HEK293 (cell line): ENCODE results near the gene CDKL5.

ENCODE experiments used
- CTCF ChIA-PET: fragments of 350-600 bp; formaldehyde crosslinking; extraction: SDS; loops from one replicate; lab custom pipeline; 2021; ENCODE audit warnings: antibody characterized with exemption; lab: Yijun Ruan, JAX
- POLR2A ChIA-PET: fragments of 300-600 bp; formaldehyde crosslinking; extraction: SDS; loops from one replicate; lab custom pipeline; 2020; ENCODE audit warnings: antibody characterized with exemption, inconsistent platforms; lab: Yijun Ruan, JAX
- H3K27ac ChIP-seq: fragments of 200-500 bp; sonication (Bioruptor generic); 2 replicates; pipeline ENCODE4 v1.5.1; 2014; ENCODE audit warnings: low read depth, low read length, control low read depth, inconsistent platforms; ENCODE audit errors: extremely low read depth
- H3K36me3 ChIP-seq, 2 experiments: fragments of 200-500 bp in 1 of 2; sonication (Bioruptor generic) in 1 of 2; 1 replicate in 1 of 2; 2 replicates in 1 of 2; pipeline ENCODE4 v1.5.1; 2014 to 2017; ENCODE audit warnings: inconsistent platforms in 2 of 2, low read length in 2 of 2; ENCODE audit not compliant: control insufficient read depth in 2 of 2, insufficient read depth in 1 of 2
- H3K4me1 ChIP-seq: fragments of 200-500 bp; sonication (Bioruptor generic); 2 replicates; pipeline ENCODE4 v1.5.1; 2014; ENCODE audit warnings: mild to moderate bottlenecking, low read length, inconsistent platforms; ENCODE audit not compliant: control insufficient read depth, insufficient read depth
- H3K4me3 ChIP-seq: 2 replicates; pipeline ENCODE4 v1.5.1; 2011; ENCODE audit warnings: low read depth, mild to moderate bottlenecking, control low read depth, low read length, moderate library complexity
- H3K9me3 ChIP-seq: fragments of 200-500 bp; sonication (Bioruptor generic); 2 replicates; pipeline ENCODE4 v1.5.1; 2014; ENCODE audit warnings: low read depth, low read length, inconsistent platforms; ENCODE audit not compliant: control insufficient read depth, insufficient read depth
- BCL11A ChIP-seq: fragments of 450-650 bp; formaldehyde crosslinking; IDR thresholded peaks from 2 replicates; pipeline ENCODE4 v1.5.1; 2016; ENCODE audit warnings: low read depth, missing biosample characterization, missing genetic modification characterization
- BCL11B ChIP-seq: fragments of 450-650 bp; formaldehyde crosslinking; IDR thresholded peaks from 2 replicates; pipeline ENCODE4 v1.5.1; 2016; ENCODE audit warnings: low read depth, missing biosample characterization, missing genetic modification characterization
- EGR2 ChIP-seq: fragments of 450-650 bp; formaldehyde crosslinking; IDR thresholded peaks from 2 replicates; pipeline ENCODE4 v1.5.1; 2016; ENCODE audit warnings: low read depth, missing biosample characterization, missing genetic modification characterization
- KLF16 ChIP-seq: fragments of 450-650 bp; formaldehyde crosslinking; IDR thresholded peaks from 2 replicates; pipeline ENCODE4 v1.5.1; 2017; ENCODE audit warnings: missing biosample characterization, missing genetic modification characterization
- KLF9 ChIP-seq: fragments of 450-650 bp; formaldehyde crosslinking; IDR thresholded peaks from 2 replicates; pipeline ENCODE4 v1.5.1; 2016; ENCODE audit warnings: missing biosample characterization, missing genetic modification characterization, low read depth
- MEIS1 ChIP-seq: sonication (generic); formaldehyde crosslinking; IDR thresholded peaks from 2 replicates; pipeline ENCODE4 v1.8.1; 2022; ENCODE audit warnings: missing genetic modification reagents, mild to moderate bottlenecking, borderline replicate concordance
- MYNN ChIP-seq: fragments of 450-650 bp; formaldehyde crosslinking; IDR thresholded peaks from 2 replicates; pipeline ENCODE4 v1.5.1; 2016; ENCODE audit warnings: missing biosample characterization, missing genetic modification characterization, borderline replicate concordance
- WT1 ChIP-seq: fragments of 450-650 bp; formaldehyde crosslinking; IDR thresholded peaks from 2 replicates; pipeline ENCODE4 v1.5.1; 2016; ENCODE audit warnings: missing biosample characterization, missing genetic modification characterization
- ZBTB10 ChIP-seq: fragments of 450-650 bp; formaldehyde crosslinking; IDR thresholded peaks from 2 replicates; pipeline ENCODE4 v1.5.1; 2016; ENCODE audit warnings: missing biosample characterization, missing genetic modification characterization
- ZFP69B ChIP-seq: fragments of 450-650 bp; formaldehyde crosslinking; IDR thresholded peaks from 2 replicates; pipeline ENCODE4 v1.5.1; 2016; ENCODE audit warnings: missing biosample characterization, missing genetic modification characterization
- ZNF10 ChIP-seq: fragments of 450-650 bp; formaldehyde crosslinking; IDR thresholded peaks from 2 replicates; pipeline ENCODE4 v1.5.1; 2017; ENCODE audit warnings: missing biosample characterization, missing genetic modification characterization
- ZNF239 ChIP-seq: fragments of 450-650 bp; formaldehyde crosslinking; IDR thresholded peaks from 2 replicates; pipeline ENCODE4 v1.5.1; 2016; ENCODE audit warnings: missing biosample characterization, missing genetic modification characterization
- ZNF362 ChIP-seq: fragments of 450-650 bp; formaldehyde crosslinking; IDR thresholded peaks from 2 replicates; pipeline ENCODE4 v1.5.1; 2016; ENCODE audit warnings: missing biosample characterization, missing genetic modification characterization
- ZNF404 ChIP-seq: fragments of 450-650 bp; formaldehyde crosslinking; IDR thresholded peaks from 2 replicates; pipeline ENCODE4 v1.5.1; 2017; ENCODE audit warnings: missing biosample characterization, missing genetic modification characterization
- ZNF423 ChIP-seq: fragments of 450-650 bp; formaldehyde crosslinking; IDR thresholded peaks from 2 replicates; pipeline ENCODE4 v1.5.1; 2016; ENCODE audit warnings: missing biosample characterization, missing genetic modification characterization
- ZNF473 ChIP-seq: fragments of 450-650 bp; formaldehyde crosslinking; IDR thresholded peaks from 2 replicates; pipeline ENCODE4 v1.5.1; 2017; ENCODE audit warnings: missing biosample characterization, missing genetic modification characterization
- ZNF48 ChIP-seq: fragments of 450-650 bp; formaldehyde crosslinking; IDR thresholded peaks from 2 replicates; pipeline ENCODE4 v1.5.1; 2016; ENCODE audit warnings: missing biosample characterization, missing genetic modification characterization
- ZNF510 ChIP-seq: fragments of 450-650 bp; formaldehyde crosslinking; IDR thresholded peaks from 2 replicates; pipeline ENCODE4 v1.5.1; 2018; ENCODE audit warnings: mild to moderate bottlenecking, missing genetic modification characterization, missing biosample characterization; ENCODE audit not compliant: insufficient replicate concordance
- ZNF530 ChIP-seq: fragments of 450-650 bp; formaldehyde crosslinking; IDR thresholded peaks from 2 replicates; pipeline ENCODE4 v1.5.1; 2016; ENCODE audit warnings: low read depth, missing biosample characterization, missing genetic modification characterization
- ZNF560 ChIP-seq: fragments of 450-650 bp; formaldehyde crosslinking; IDR thresholded peaks from 2 replicates; pipeline ENCODE4 v1.5.1; 2017; ENCODE audit warnings: missing biosample characterization, missing genetic modification characterization, borderline replicate concordance
- ZNF561 ChIP-seq: fragments of 450-650 bp; IDR thresholded peaks from 2 replicates; pipeline ENCODE4 v1.5.1; 2018; ENCODE audit warnings: missing biosample characterization, missing genetic modification characterization, borderline replicate concordance
- ZNF571 ChIP-seq: fragments of 450-650 bp; formaldehyde crosslinking; IDR thresholded peaks from 2 replicates; pipeline ENCODE4 v1.5.0; 2017; ENCODE audit warnings: missing biosample characterization, missing genetic modification characterization
- ZNF580 ChIP-seq: fragments of 450-650 bp; formaldehyde crosslinking; IDR thresholded peaks from 2 replicates; pipeline ENCODE4 v1.5.1; 2016; ENCODE audit warnings: missing biosample characterization, missing genetic modification characterization
- ZSCAN30 ChIP-seq: fragments of 450-650 bp; IDR thresholded peaks from 2 replicates; pipeline ENCODE4 v1.5.1; 2018; ENCODE audit warnings: missing biosample characterization, mild to moderate bottlenecking, missing genetic modification characterization, moderate library complexity
- TF ChIP-seq, protein P1 (sequence below): fragments of 450-650 bp; formaldehyde crosslinking; IDR thresholded peaks from 2 replicates; pipeline ENCODE4 v1.5.1; 2016; ENCODE audit warnings: missing biosample characterization, missing genetic modification characterization
- TF ChIP-seq, protein P2 (sequence below): fragments of 450-650 bp; formaldehyde crosslinking; IDR thresholded peaks from 2 replicates; pipeline ENCODE4 v1.5.1; 2016; ENCODE audit warnings: missing biosample characterization, missing genetic modification characterization, borderline replicate concordance

Gene CDKL5

DNA sequence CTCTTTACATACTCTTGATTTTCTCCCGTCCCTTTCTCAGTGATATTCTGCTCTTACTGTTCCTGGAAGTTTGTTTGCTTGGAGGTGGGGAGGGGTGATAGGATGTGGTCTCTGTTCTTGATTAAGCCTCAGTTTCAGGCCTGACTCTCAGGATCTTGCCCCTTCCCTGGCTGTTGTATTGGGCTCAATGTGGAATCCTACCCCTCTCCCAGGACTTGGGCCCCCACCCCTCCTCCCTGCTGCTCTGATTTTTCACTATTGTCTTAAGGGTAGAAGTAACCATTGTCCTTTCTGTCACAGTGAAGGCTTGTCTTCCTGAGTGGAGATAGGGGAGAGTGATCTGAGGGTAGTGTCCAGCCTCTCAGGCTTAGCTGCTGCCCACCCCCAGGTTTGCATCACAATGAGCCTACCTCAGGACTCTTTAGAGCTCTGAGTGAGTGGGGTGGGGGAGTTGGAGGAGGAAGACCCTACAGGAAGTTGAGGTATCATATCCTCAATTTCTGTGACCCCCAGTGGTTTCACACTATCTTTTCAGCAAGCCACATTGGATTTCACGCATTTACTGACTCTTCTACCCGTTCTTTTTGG lies 16.5 kb downstream of the CDKL5 start:
- ChIA-PET CTCF (no interaction called here), POLR2A (no interaction called here)
- H3K36me3 ChIP-seq = no peaks in the 10 kb centered on the region
- no peak overlapping the region for H3K4me3 ChIP-seq
- no peaks in the 10 kb centered on the region for H3K4me1 ChIP-seq
- TF ChIP-seq, protein P1, sequence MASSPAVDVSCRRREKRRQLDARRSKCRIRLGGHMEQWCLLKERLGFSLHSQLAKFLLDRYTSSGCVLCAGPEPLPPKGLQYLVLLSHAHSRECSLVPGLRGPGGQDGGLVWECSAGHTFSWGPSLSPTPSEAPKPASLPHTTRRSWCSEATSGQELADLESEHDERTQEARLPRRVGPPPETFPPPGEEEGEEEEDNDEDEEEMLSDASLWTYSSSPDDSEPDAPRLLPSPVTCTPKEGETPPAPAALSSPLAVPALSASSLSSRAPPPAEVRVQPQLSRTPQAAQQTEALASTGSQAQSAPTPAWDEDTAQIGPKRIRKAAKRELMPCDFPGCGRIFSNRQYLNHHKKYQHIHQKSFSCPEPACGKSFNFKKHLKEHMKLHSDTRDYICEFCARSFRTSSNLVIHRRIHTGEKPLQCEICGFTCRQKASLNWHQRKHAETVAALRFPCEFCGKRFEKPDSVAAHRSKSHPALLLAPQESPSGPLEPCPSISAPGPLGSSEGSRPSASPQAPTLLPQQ (tag by site-specific recombination) = no peak
- TF ChIP-seq EGR2 (tag by site-specific recombination) = no peak
- TF ChIP-seq MYNN (tag by site-specific recombination) = no peak
- no peak for TF ChIP-seq ZNF571 (tag by site-specific recombination)
- TF ChIP-seq ZNF423 (tag by site-specific recombination) = no peak
- no peak for TF ChIP-seq KLF9
- no peak for TF ChIP-seq KLF16
- no peak for TF ChIP-seq ZNF580
- TF ChIP-seq ZNF48 (tag by site-specific recombination) = no peak
- no peak for TF ChIP-seq BCL11B (tag by site-specific recombination)
- TF ChIP-seq, protein P2, sequence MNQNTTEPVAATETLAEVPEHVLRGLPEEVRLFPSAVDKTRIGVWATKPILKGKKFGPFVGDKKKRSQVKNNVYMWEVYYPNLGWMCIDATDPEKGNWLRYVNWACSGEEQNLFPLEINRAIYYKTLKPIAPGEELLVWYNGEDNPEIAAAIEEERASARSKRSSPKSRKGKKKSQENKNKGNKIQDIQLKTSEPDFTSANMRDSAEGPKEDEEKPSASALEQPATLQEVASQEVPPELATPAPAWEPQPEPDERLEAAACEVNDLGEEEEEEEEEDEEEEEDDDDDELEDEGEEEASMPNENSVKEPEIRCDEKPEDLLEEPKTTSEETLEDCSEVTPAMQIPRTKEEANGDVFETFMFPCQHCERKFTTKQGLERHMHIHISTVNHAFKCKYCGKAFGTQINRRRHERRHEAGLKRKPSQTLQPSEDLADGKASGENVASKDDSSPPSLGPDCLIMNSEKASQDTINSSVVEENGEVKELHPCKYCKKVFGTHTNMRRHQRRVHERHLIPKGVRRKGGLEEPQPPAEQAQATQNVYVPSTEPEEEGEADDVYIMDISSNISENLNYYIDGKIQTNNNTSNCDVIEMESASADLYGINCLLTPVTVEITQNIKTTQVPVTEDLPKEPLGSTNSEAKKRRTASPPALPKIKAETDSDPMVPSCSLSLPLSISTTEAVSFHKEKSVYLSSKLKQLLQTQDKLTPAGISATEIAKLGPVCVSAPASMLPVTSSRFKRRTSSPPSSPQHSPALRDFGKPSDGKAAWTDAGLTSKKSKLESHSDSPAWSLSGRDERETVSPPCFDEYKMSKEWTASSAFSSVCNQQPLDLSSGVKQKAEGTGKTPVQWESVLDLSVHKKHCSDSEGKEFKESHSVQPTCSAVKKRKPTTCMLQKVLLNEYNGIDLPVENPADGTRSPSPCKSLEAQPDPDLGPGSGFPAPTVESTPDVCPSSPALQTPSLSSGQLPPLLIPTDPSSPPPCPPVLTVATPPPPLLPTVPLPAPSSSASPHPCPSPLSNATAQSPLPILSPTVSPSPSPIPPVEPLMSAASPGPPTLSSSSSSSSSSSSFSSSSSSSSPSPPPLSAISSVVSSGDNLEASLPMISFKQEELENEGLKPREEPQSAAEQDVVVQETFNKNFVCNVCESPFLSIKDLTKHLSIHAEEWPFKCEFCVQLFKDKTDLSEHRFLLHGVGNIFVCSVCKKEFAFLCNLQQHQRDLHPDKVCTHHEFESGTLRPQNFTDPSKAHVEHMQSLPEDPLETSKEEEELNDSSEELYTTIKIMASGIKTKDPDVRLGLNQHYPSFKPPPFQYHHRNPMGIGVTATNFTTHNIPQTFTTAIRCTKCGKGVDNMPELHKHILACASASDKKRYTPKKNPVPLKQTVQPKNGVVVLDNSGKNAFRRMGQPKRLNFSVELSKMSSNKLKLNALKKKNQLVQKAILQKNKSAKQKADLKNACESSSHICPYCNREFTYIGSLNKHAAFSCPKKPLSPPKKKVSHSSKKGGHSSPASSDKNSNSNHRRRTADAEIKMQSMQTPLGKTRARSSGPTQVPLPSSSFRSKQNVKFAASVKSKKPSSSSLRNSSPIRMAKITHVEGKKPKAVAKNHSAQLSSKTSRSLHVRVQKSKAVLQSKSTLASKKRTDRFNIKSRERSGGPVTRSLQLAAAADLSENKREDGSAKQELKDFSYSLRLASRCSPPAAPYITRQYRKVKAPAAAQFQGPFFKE (tag by site-specific recombination) = no peak
- TF ChIP-seq ZFP69B (tag by site-specific recombination) = no peak
- TF ChIP-seq ZNF404 (tag by site-specific recombination) = no peak
- no peak for TF ChIP-seq MEIS1 (CRISPR knock-in tag)
- no peak for TF ChIP-seq ZNF510
- no peak overlapping the region for H3K27ac ChIP-seq
- no peaks in the 10 kb centered on the region for H3K9me3 ChIP-seq

DNA sequence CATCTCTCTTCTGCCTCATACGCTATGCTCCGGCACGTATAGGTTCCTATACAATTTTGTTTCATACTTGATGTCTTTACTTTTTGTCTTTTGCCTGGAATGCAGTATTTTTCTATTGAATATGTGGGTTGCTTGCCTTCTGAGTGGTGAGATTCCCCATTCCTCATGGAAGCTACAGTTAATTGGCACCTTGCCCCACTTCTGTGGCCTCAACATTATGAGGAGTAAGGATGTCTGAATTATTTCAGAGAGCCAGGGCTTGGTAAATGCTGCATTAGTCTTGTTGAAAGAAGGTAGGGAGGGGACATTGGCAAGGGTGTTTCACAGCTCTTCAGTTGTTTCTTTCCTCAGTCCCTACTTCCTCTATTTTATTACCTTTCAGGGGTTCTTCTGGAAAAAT lies 23.0 kb downstream of the CDKL5 start:
- no peaks in the 10 kb centered on the region; a peak in 1 of 3 replicates for H3K36me3 ChIP-seq
- H3K4me1 ChIP-seq = no peaks in the 10 kb centered on the region
- ChIA-PET POLR2A (no interaction called here), CTCF (interaction anchor here (0.5 kb wide), 1 partner anchor 140 kb away, joined by 4 read pairs; no protein-coding TSS in a partner anchor)
- no peak overlapping the region for H3K27ac ChIP-seq
- no peaks in the 10 kb centered on the region for H3K9me3 ChIP-seq
- no peak overlapping the region for H3K4me3 ChIP-seq
- TF ChIP-seq ZNF473 (tag by site-specific recombination) = no peak
- no peak for TF ChIP-seq ZNF10
- TF ChIP-seq ZNF560 (tag by site-specific recombination) = no peak
- no peak for TF ChIP-seq ZNF239 (tag by site-specific recombination)
- TF ChIP-seq ZNF362 (tag by site-specific recombination) = no peak
- no peak for TF ChIP-seq ZSCAN30
- no peak for TF ChIP-seq ZNF530 (tag by site-specific recombination)
- TF ChIP-seq ZBTB10 (tag by site-specific recombination) = no peak
- TF ChIP-seq WT1 (tag by site-specific recombination) = no peak
- no peak for TF ChIP-seq BCL11A (tag by site-specific recombination)
- no peak for TF ChIP-seq ZNF561 (tag by site-specific recombination)
